NCI-H1930 (cell line): Measurements from ENCODE around the gene OR9I1.

Experiments
- DNase-seq, 2 experiments: peaks; one replicate each; lab custom pipeline; 2025; lab: John Stamatoyannopoulos, UW

OR9I1 gene

GRCh38 chr11:58125469-58125868 is at the start of gene OR9I1:
Gene OR9I1 (minus strand): TSS chr11:58125530. CDS start chr11:58119444, 6,086 bp downstream.
- no peak for DNase-seq

DNA sequence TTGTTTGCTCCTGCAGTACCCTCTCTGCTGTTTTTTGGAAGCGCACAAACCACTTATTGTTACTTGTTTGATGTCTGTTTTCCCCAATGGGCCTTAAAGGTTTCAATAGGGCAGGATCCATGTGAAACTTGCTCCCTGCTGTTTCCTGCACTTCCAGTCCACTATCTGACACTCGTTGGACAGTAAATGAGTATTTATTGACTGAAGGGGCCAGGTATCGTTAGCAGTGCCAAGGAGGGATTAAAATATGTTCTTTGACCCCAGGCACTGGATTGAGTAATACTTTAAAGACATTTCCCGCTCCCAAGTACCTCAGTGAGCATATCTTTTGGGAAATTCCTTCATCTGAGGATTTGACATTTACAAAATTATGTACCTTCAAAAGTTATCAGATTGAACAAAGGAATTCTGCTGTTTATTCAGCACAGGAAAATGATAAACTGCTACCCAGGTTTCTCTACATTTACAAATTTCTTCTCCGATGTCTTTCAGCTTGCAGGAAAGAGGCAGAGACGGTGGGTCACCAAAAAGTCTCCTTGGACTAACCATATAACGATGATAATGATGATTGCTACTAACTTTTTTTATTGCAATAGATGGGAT is 40.3 kb upstream of the OR9I1 start:
- DNase-seq = no peak

DNA sequence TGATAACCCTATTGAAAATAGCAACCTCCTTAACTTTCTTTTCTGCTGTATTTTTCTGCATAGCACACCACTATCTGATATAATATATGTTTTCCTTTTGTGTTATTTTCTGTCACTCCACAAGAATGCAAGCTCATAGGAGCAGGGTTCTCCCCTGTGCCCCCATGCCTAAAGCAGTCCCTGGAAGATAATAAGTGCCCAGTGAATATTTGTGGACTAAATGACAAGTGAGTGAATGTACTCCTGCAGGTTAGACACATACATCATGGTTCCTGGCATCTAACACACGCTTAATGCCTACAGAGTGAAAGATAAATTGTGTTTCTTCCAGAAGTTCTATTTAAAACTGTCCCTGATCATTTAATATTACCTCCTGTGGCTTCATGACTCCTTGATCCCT is 39.7 kb upstream of the OR9I1 start:
- DNase-seq = no peak

GRCh38 chr11:58164389-58164788 is 39.1 kb upstream of the OR9I1 start:
- no peak for DNase-seq

GRCh38 chr11:58152781-58153180 is 27.5 kb upstream of the OR9I1 start:
- DNase-seq = no peak

DNA sequence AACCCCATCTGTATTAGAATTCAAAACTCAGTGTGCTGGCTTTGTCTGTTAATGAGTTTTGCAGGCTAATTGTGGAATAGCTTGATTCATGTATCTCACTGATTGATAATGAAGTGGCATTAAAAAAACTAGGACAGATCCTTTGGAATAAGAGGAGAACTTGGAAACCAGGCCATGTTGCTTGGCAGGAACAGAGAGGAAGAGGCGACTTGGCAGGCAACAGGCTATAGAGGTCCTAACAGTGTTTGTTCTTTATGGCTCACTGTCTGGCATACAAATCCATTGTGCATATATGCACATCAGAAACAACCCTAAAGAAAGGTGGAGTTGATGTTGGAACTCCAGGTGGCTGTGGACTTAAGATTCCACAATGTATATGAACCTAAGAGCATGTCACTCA is 17.4 kb upstream of the OR9I1 start:
- no peak for DNase-seq

GRCh38 chr11:58135171-58135570 is 9.8 kb upstream of the OR9I1 start:
- no peak for DNase-seq

DNA sequence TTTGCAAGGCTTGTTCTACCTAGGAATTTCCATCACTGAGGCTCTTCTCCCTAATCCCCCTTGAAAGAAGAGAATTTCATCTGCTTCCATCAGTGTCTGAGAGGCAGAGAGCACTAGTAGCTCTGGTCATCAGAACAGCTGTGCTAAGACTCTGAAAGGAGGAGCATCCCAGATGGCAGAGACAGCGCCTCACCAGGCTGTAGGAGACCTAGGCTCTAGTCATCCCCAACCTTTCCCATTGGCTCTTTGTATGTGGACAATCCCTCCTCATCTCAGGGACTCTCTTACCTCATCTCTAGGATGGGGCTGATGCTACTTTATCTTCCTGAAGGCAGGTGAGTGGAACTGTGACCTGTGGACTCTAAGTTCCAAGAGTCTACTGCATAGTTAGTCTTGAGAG is 8.8 kb upstream of the OR9I1 start:
- DNase-seq = no peak

DNA sequence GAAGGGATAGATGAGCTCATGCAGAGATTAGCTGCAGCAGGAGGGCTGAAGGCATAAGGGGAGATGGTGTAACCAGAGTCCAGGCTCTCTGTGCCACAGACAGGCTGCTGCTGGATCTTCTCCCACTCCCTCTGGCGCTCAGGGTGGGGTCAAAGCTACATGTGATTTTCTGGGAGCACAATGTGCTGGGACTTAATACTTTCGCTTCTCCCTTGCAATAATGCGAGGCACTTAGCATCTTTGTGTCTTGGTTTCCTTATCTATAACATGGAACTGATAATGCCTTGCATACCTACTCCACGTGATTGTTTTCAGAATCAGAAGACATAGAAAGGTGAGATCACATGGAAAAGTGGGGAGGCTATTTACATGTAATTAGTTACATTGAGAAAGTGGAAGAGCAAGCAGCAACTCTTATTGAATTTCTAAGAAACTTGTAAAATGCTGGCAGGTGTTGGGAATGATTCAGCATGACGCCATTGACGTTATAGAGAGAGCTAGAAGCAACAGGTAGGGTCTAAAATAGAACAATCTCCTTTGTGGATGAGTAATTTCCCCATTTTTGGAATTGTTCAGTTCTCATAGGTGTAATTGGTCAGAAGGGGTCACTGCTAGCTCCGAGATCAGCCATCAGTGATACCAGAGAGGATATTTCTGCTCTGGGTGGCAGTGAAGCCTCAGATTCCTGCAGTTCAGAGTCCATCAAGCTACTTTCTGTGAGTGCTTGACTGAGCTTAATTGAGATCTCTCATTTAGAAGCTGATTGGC is 8.2 kb upstream of the OR9I1 start:
- no peak for DNase-seq

DNA sequence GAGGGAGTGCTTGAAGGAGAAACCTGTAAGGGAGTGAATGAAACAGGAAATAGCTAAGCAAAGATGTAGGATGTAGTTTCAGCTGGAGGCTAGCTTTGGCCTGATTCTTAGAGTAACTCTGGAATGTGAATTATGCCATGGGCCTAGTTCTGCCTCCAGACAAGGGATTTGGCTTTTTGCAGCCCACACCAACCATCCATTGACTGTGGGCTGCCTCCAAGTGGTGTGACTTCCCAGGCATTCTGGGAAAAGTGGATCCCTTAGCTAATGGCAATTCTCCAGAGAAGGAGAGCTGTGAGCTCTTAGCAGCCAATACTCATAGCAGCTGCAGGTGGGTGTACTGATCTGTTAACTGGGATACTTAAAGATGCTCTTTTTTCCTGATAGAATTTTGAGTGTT is 2.0 kb upstream of the OR9I1 start:
- no peak for DNase-seq

DNA sequence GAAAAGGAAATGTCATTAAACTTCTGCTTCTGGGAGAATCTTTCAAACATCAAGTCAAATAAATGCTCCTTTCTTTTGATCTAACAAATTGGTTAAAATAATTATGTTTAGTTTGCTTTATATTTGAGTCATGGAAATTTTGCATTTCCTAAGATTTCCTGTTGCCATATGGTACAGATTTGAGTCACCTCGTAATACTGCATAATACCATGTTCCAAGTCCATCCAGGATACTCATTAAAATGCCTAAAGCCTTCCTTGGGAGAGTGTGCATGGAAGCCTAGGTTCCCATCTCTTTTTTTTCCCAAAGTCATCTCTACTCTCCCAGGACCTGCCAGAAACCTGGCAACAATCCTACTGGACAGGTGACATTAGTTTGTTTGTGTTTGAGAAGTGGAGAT is 4.2 kb downstream of the OR9I1 start:
- no peak for DNase-seq

DNA sequence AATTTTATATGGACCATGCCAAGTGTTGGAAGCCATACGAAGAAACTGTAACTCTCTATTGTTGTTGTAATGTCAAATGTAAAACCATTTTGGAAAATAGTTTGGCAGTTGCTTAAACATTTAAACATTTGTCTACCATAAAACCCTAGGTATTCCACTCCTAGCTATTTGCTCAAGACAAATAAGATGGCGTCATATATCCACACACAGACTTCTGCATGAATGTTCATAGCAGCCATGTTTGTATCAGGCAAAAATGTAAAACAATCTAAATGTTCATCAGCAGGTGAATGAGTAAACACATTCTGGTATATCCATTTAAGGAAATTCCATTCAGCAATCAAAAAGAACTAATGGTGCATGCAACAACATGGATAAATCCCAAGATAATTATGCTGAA is 27.9 kb downstream of the OR9I1 start:
- DNase-seq = no peak

DNA sequence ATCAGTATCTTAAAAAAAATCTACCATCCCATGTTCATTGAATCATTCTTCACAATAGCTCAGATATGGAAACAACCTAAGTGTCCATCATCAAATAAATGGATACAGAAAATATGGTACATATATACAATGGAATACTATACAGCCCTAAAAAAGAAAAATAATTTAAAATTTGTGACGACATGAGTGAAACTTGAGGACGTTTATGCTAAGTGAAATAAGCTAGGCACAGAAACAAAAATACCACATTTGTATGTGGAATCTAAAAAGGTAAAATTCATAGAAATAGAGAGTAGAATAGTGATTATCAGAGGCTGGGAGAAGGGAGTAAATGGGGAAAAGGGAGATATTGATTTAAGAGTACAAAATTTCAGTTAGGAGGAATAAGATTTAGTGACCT is 38.8 kb downstream of the OR9I1 start:
- no peak for DNase-seq

GRCh38 chr11:58075781-58076180 is 49.5 kb downstream of the OR9I1 start:
- no peak for DNase-seq

- no peak for DNase-seq
Measured at GRCh38 chr11:58070585-58070984, 54.7 kb downstream of the OR9I1 start.

GRCh38 chr11:58068655-58069054 is 56.7 kb downstream of the OR9I1 start:
- DNase-seq = no peak

- DNase-seq = no peak
Measured at GRCh38 chr11:58067685-58068084, 57.6 kb downstream of the OR9I1 start.
